Keratinocyte (primary cell): ENCODE results near the gene AHNAK. TPM values are rescaled to one million over a fixed set of nuclear protein-coding genes. Genes with fewer than 3 reads are reported as not detected.

Source experiments
- DNase-seq: peaks from one replicate; pipeline ENCODE4 v3.0.0-alpha.2; 2011; ENCODE audit warnings: low read depth, missing footprints, low spot score
- FAIRE-seq: peaks from 2 replicates; lab custom pipeline; 2011; peaks lifted over from hg19 to GRCh38; lab: Jason Lieb, UNC
- H2AFZ ChIP-seq: 2 replicates; pipeline ENCODE4 v1.6.0; 2012; ENCODE audit warnings: low read length, control low read depth, inconsistent platforms; ENCODE audit not compliant: control insufficient read depth
- H3K27ac ChIP-seq: 2 replicates; pipeline ENCODE4 v1.5.1; 2011; ENCODE audit warnings: low read length; ENCODE audit not compliant: control insufficient read depth, insufficient read depth
- H3K27me3 ChIP-seq: 3 replicates; pipeline ENCODE4 v1.6.0; 2011; ENCODE audit warnings: low read length; ENCODE audit not compliant: control insufficient read depth, insufficient read depth; ENCODE audit errors: extremely low read depth
- H3K36me3 ChIP-seq, 2 experiments: 2 replicates in 1 of 2; 3 replicates in 1 of 2; pipeline ENCODE4 v1.5.1; 2011; ENCODE audit warnings: low read length in 2 of 2, mild to moderate bottlenecking in 1 of 2; ENCODE audit not compliant: control insufficient read depth in 2 of 2, insufficient read depth in 2 of 2; ENCODE audit errors: extremely low read depth in 1 of 2
- H3K4me1 ChIP-seq: 3 replicates; pipeline ENCODE4 v1.5.1; 2011; ENCODE audit warnings: low read length; ENCODE audit not compliant: control insufficient read depth, insufficient read depth; ENCODE audit errors: extremely low read depth
- H3K4me2 ChIP-seq: 3 replicates; pipeline ENCODE4 v1.6.0; 2011; ENCODE audit warnings: low read depth, low read length; ENCODE audit not compliant: control insufficient read depth, insufficient read depth; ENCODE audit errors: extremely low read depth
- H3K4me3 ChIP-seq, 3 experiments: fragments of 200-600 bp in 1 of 3; sonication (generic) in 1 of 3; 2 replicates in 2 of 3; 3 replicates in 1 of 3; pipeline ENCODE4 v1.5.1; 2011 to 2016; ENCODE audit warnings: low read length in 3 of 3, mild to moderate bottlenecking in 3 of 3, control low read depth in 2 of 3, inconsistent platforms in 1 of 3, low read depth in 1 of 3, mixed read lengths in 1 of 3, mixed run types in 1 of 3, moderate library complexity in 1 of 3; ENCODE audit not compliant: control insufficient read depth in 2 of 3, insufficient read depth in 2 of 3; ENCODE audit errors: extremely low read depth in 1 of 3
- H3K79me2 ChIP-seq: 2 replicates; pipeline ENCODE4 v1.6.0; 2012; ENCODE audit warnings: low read length; ENCODE audit not compliant: control insufficient read depth, insufficient read depth
- H3K9ac ChIP-seq: 3 replicates; pipeline ENCODE4 v1.6.0; 2011; ENCODE audit warnings: low read length; ENCODE audit not compliant: control insufficient read depth, insufficient read depth; ENCODE audit errors: extremely low read depth
- H3K9me1 ChIP-seq: 3 replicates; pipeline ENCODE4 v1.6.0; 2011; ENCODE audit warnings: low read length; ENCODE audit not compliant: control insufficient read depth, insufficient read depth; ENCODE audit errors: extremely low read depth
- H3K9me3 ChIP-seq: 2 replicates; pipeline ENCODE4 v1.5.1; 2012; ENCODE audit warnings: low read depth, low read length; ENCODE audit not compliant: control insufficient read depth
- H4K20me1 ChIP-seq: 3 replicates; pipeline ENCODE4 v1.6.0; 2011; ENCODE audit warnings: low read length; ENCODE audit not compliant: control insufficient read depth, insufficient read depth; ENCODE audit errors: extremely low read depth
- CTCF ChIP-seq, 3 experiments: IDR thresholded peaks in 1 of 3; conservative IDR thresholded peaks in 1 of 3; optimal IDR thresholded peaks in 1 of 3; 2 replicates in 2 of 3; 3 replicates in 1 of 3; pipeline versions ENCODE3 to v1.5.1; 2011; ENCODE audit warnings: low read length in 3 of 3, mild to moderate bottlenecking in 3 of 3, moderate library complexity in 2 of 3, control low read depth in 1 of 3, inconsistent platforms in 1 of 3; ENCODE audit not compliant: insufficient read depth in 2 of 3; ENCODE audit errors: extremely low read depth in 1 of 3
- EZH2 ChIP-seq: IDR thresholded peaks from one replicate; pipeline ENCODE4 v1.6.1; 2012; ENCODE audit warnings: inconsistent platforms, mild to moderate bottlenecking, low read length, moderate library complexity
- dilution Hi-C: fragments of 300-500 bp; cut with MboI; formaldehyde crosslinking; loops from one replicate; pipeline ENCODE4 v1.7.0; 2020; ENCODE audit warnings: low sequenced_read_pairs; ENCODE audit not compliant: extremely low pct_ligation_motif_present
- polyA plus RNA-seq, 5 experiments: library from polyadenylated mRNA; depleted of rRNA in 3 of 5; stranded (reverse) in 3 of 5; stranded (forward) in 1 of 5; unstranded in 1 of 5; fragments of >200 nt; gene quantifications; 1 replicate in 1 of 5; 2 replicates in 3 of 5; 3 replicates in 1 of 5; pipeline versions ENCODE4 v1.2.1 to v1.2.3, GENCODE V29; 2011 to 2012; ENCODE audit warnings: missing spikeins in 2 of 5, low read depth in 1 of 5, low replicate concordance in 1 of 5

The AHNAK gene
- polyA plus RNA-seq, 1 donor (not counting 4 experiments of a cell fraction or from before 2014, with no cell fraction given): 220 TPM

GRCh38 chr11:62512961-62513360 lies 33.6 kb downstream of the AHNAK start:
- no peak overlapping the region for H3K4me3 ChIP-seq
- DNase-seq (no peak), FAIRE-seq (no peak)
- H3K9me3 ChIP-seq: no peaks in the 10 kb centered on the region
- H3K36me3 ChIP-seq: peaks cover 18% of the 10 kb centered on the region in 2 experiments
- H3K4me2 ChIP-seq: no peak overlapping the region
- H3K27ac ChIP-seq: no peak overlapping the region
- H3K79me2 ChIP-seq: peaks cover under 1% of the 10 kb centered on the region
- dilution Hi-C loops: no loop called here
- TF ChIP-seq CTCF (optimal IDR thresholded peaks at IDR 0.05 in 1 of 3, IDR thresholded peaks at IDR 0.05 in 1 of 3, conservative IDR thresholded peaks at IDR 0.05 in 1 of 3; ENCODE audit: extremely low read depth in 1 of 3, insufficient read depth in 2 of 3, low read length in 3 of 3): no peak
- TF ChIP-seq EZH2: no peak
- peaks cover 10% of the 10 kb centered on the region for H3K4me1 ChIP-seq
- H3K9me1 ChIP-seq: peaks cover 5% of the 10 kb centered on the region
- H3K9ac ChIP-seq: no peak overlapping the region
- H3K27me3 ChIP-seq: no peaks in the 10 kb centered on the region
- H2AFZ ChIP-seq: no peak overlapping the region
- peaks cover 34% of the 10 kb centered on the region for H4K20me1 ChIP-seq

DNA sequence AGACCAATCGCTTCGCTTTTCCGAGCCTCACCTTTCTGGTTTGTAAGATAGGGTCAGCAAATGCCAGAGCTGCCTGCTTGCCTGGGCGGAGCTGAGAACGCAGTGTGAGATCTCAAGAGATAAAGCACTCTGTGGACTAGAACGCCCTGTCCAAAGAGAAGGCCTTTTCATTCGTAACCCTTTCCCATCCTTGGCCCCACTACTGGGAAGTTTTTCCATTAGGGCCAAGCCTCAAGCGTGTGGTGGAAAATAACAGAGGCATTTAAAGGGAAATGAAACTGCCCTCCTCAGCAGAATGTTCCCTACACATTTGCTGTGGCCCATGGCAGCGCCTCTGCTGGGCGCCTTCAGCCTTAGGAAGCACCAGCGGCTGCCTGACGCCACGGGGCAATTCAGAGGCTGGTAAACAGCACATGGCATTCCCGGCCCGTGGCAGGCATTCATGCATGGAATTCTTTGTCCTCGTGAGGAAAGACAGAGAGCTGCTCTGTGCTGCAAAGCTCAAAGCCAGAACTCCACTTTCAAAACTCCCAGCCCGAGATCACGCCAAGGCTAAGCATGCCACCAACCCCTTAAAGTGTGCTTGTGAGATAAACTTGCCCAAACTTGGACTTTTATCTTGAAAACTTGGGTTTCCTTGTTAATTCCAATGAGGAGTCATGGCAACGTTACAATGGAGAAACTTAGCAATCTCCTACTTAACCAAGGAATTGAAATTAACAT lies 38.1 kb downstream of the AHNAK start:
- H4K20me1 ChIP-seq: peaks cover 3% of the 10 kb centered on the region
- dilution Hi-C loops: no loop called here
- peak overlapping the region in 2 of 3 experiments; percentile 41 to 57 for H3K4me3 ChIP-seq
- H3K79me2 ChIP-seq: no peaks in the 10 kb centered on the region
- TF ChIP-seq CTCF (optimal IDR thresholded peaks at IDR 0.05 in 1 of 3, IDR thresholded peaks at IDR 0.05 in 1 of 3, conservative IDR thresholded peaks at IDR 0.05 in 1 of 3; ENCODE audit: extremely low read depth in 1 of 3, insufficient read depth in 2 of 3, low read length in 3 of 3) (peak; percentile 62 to 77 (median 73)), EZH2 (no peak)
- no peaks in the 10 kb centered on the region for H3K9me1 ChIP-seq
- peak overlapping the region; percentile 87 for H3K4me2 ChIP-seq
- peak overlapping the region; percentile 64 for H2AFZ ChIP-seq
- no peaks in the 10 kb centered on the region for H3K9me3 ChIP-seq
- H3K27me3 ChIP-seq: no peaks in the 10 kb centered on the region
- H3K9ac ChIP-seq: peak overlapping the region; percentile 50
- peaks cover 12% of the 10 kb centered on the region for H3K4me1 ChIP-seq
- DNase-seq: no peak
- FAIRE-seq: peak; percentile 60
- H3K36me3 ChIP-seq: no peaks in the 10 kb centered on the region
- H3K27ac ChIP-seq: peak overlapping the region; percentile 23
